ENCODE results near the gene RNF25.
A peak's percentile ranks its signal among the peaks of the same experiment; 100 is the strongest.
"Not testable (repeated sequence)": the region's sequence is repeated elsewhere in the genome, so short reads cannot be mapped to it uniquely, and the experiment has no call there.

RNF25 gene

DNA sequence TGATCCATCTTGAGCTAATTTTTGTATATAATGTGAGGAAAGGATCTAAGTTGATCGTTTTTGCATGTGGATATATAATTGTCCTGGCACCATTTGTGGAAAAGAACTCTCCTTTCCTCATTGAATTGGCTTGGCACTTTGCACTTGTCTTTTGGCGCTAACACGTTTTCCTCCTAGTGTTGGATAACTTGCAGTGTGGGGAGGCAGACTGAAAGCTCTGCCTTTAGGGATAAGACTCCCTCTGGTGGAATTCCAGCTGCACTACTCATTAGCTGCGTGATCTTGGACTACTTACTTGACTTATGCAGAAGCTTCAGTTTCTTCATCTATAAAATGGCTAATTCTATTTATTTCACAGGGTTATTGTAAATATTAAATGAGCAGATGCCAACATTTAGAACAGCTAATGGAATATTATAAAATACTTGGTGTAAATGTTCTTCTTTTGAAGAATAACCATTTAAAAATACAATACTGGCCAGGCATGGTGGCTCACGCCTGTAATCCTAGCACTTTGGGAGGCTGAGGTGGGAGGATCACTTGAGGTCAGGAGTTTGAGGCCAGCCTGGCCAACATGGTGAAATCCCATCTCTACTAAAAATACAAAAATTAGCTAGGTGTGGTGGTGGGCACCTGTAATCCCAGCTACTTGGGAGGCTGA, 15.7 kb upstream of the RNF25 start:
- TF ChIP-seq, protein P1, sequence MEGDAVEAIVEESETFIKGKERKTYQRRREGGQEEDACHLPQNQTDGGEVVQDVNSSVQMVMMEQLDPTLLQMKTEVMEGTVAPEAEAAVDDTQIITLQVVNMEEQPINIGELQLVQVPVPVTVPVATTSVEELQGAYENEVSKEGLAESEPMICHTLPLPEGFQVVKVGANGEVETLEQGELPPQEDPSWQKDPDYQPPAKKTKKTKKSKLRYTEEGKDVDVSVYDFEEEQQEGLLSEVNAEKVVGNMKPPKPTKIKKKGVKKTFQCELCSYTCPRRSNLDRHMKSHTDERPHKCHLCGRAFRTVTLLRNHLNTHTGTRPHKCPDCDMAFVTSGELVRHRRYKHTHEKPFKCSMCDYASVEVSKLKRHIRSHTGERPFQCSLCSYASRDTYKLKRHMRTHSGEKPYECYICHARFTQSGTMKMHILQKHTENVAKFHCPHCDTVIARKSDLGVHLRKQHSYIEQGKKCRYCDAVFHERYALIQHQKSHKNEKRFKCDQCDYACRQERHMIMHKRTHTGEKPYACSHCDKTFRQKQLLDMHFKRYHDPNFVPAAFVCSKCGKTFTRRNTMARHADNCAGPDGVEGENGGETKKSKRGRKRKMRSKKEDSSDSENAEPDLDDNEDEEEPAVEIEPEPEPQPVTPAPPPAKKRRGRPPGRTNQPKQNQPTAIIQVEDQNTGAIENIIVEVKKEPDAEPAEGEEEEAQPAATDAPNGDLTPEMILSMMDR (IDR thresholded peaks at IDR 0.05; ENCODE audit: control insufficient read depth, insufficient read depth, low read depth, low read length, missing control alignments), result peak; percentile 89
- peak; percentile 63 for DNase-seq (ENCODE audit: low read depth)

DNA sequence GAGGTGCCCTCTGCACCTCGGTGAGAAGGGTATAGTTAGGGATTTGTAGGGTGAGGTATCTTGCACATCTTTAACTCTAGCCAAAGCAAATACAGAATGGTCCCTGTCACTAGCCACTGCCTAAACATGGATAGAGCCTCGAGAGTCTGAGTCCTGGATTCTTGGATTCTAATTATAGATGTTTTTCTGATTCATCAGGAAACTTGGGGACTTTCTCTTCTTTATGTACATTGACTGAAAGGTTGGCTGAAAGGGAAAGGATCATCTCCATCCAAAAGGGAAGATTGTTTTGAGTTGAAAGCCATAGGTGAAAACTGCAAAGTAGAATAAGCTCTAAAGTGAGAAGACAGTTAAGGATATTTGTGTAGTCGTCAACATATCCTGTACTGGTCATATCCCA, 8.3 kb upstream of the RNF25 start:
- no peak for DNase-seq (ENCODE audit: low read depth)
- TF ChIP-seq, protein P1 (IDR thresholded peaks at IDR 0.05; ENCODE audit: control insufficient read depth, insufficient read depth, low read depth, low read length, missing control alignments), result no peak
- no peak overlapping the region for H3K4me3 ChIP-seq (ENCODE audit: control insufficient read depth, low read depth, low read length)

More for the DNA sequence above, 15.7 kb upstream of the RNF25 start:
- not testable (repeated sequence) for H3K4me3 ChIP-seq (ENCODE audit: control insufficient read depth, low read depth, low read length)

DNA sequence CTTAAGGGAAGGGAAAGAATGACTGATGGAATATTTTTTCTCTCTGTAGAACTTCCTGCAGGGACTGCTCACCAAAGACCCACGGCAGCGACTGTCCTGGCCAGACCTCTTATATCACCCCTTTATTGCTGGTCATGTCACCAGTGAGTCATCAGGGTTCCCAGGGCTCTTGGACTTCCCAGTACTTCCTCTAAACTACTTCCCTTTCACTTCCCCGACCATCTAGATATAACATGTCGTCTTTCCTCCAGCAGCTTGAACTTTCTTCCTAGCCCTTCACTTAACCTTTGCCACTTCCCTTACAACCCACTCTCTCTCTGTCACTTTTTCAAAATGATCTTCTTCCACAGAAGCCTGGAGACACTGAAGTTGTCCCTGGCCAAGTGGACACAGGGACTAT, 7.3 kb upstream of the RNF25 start:
- TF ChIP-seq, protein P1 (IDR thresholded peaks at IDR 0.05; ENCODE audit: control insufficient read depth, insufficient read depth, low read depth, low read length, missing control alignments), result no peak
- H3K4me3 ChIP-seq (ENCODE audit: control insufficient read depth, low read depth, low read length), result no peak overlapping the region
- DNase-seq (ENCODE audit: low read depth), result no peak

DNA sequence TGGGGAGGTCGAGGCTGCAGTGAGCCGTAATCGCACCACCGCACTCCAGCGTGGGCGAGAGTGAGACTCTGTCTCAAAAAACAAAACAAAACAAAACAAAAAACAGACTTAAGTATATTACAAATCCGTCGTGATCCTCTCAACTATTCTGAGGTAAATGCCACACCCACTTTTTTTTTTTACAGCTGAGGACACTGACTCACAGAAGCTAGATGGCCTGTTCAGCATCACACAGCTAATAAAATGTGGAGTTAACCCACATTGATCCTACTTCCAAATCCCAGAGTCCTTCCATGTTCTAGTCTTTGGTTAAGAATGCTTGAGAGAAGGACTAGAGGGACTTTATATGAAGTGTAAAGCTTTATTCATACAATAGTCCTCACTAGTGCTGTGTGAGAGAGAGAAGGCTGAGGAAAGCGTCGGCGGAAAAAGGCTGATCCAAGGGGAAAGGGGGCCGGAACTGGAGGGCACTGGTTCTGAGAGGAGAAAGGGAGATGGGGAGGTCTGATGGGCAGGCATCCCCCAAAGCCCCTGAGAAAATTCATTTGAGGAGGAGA, 627 bp downstream of the RNF25 start:
- no peak for DNase-seq (ENCODE audit: low read depth)
- peak overlapping the region; percentile 72 for H3K4me3 ChIP-seq (ENCODE audit: control insufficient read depth, low read depth, low read length)

DNA sequence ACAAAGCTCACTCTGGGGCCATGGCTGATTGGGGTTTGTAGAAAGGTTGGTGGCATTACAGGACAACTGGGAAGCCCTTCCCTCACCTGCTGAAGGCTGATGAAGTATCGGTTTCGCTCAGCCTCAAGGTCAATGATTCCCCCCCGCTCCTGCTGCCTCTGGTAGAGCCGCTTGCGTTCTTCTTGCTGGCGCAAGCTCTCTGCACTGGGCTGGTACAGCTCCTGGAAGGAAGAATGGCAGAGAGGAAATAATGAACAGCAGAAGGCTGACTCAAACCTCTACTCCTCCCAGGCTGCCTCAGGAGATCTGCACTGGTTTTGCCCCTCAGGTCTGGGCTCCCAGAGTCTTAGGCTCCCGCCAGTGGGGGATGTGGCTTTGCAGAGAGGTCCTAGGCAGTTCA, 7.1 kb downstream of the RNF25 start:
- TF ChIP-seq, protein P1 (IDR thresholded peaks at IDR 0.05; ENCODE audit: control insufficient read depth, insufficient read depth, low read depth, low read length, missing control alignments), result no peak
- no peak overlapping the region for H3K4me3 ChIP-seq (ENCODE audit: control insufficient read depth, low read depth, low read length)
- DNase-seq (ENCODE audit: low read depth), result no peak

More for the DNA sequence above, 627 bp downstream of the RNF25 start:
- TF ChIP-seq, protein P1 (IDR thresholded peaks at IDR 0.05; ENCODE audit: control insufficient read depth, insufficient read depth, low read depth, low read length, missing control alignments), result no peak

DNA sequence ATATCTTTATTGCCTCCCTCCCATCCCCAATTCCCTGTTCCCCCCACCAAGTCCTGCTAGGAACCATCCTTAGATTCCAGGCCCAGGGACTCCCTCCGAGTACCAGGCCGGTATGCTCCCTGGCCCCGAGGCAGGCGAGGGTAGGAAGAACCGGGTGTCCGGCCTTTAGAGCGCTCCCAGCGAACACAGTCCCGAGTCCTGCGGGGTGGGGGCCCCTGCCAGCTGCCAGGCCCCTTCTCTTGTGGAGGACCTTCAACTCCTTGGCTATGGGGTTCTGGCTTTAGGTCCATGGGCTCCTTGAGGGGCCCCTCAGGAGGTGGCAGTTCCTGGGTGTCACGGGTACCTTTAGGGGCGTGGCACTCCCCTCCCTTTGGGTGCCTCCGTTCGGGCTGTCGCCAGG, 7.9 kb downstream of the RNF25 start:
- TF ChIP-seq, protein P1 (IDR thresholded peaks at IDR 0.05; ENCODE audit: control insufficient read depth, insufficient read depth, low read depth, low read length, missing control alignments), result no peak
- no peak overlapping the region for H3K4me3 ChIP-seq (ENCODE audit: control insufficient read depth, low read depth, low read length)
- DNase-seq (ENCODE audit: low read depth), result no peak

Measured in AG09309 (cell line).